Endothelial cell (in vitro differentiated cells): ENCODE measurements around the gene PLAGL1. TPM values are rescaled to one million over a fixed set of nuclear protein-coding genes. Genes with fewer than 3 reads are reported as not detected.
"Not testable (repeated sequence)": the region's sequence is repeated elsewhere in the genome, so short reads cannot be mapped to it uniquely, and the experiment has no call there.

Experiments
- DNase-seq: peaks from one replicate; pipeline ENCODE4 v3.0.0; 2021; ENCODE audit warnings: low spot score
- H3K27ac Mint-ChIP-seq: one replicate; pipeline ENCODE4 v1.8.0; 2021; ENCODE audit warnings: mixed read lengths, inconsistent platforms; ENCODE audit not compliant: unreplicated experiment
- H3K27me3 Mint-ChIP-seq: one replicate; pipeline ENCODE4 v1.8.0; 2021; ENCODE audit warnings: mild to moderate bottlenecking, moderate library complexity, mixed read lengths, inconsistent platforms; ENCODE audit not compliant: unreplicated experiment
- H3K36me3 Mint-ChIP-seq: one replicate; pipeline ENCODE4 v1.8.0; 2021; ENCODE audit warnings: mild to moderate bottlenecking, low read depth, mixed read lengths, inconsistent platforms; ENCODE audit not compliant: unreplicated experiment
- H3K4me1 Mint-ChIP-seq: one replicate; pipeline ENCODE4 v1.8.0; 2021; ENCODE audit warnings: mild to moderate bottlenecking, mixed read lengths, inconsistent platforms; ENCODE audit not compliant: unreplicated experiment
- H3K4me3 Mint-ChIP-seq: one replicate; pipeline ENCODE4 v1.8.0; 2021; ENCODE audit warnings: mild to moderate bottlenecking, mixed read lengths, inconsistent platforms; ENCODE audit not compliant: unreplicated experiment
- H3K9me3 Mint-ChIP-seq: one replicate; pipeline ENCODE4 v1.8.0; 2021; ENCODE audit warnings: mixed read lengths, inconsistent platforms; ENCODE audit not compliant: unreplicated experiment
- total RNA-seq: library from RNA; stranded (reverse); fragmentation: NEBNext Ultra II Directional; extraction: Animal tissue kit (Norgen Biotek cat#: 25700); gene quantifications from one replicate; pipeline ENCODE4 v1.2.1, GENCODE V29; 2021; ENCODE audit not compliant: unreplicated experiment
- TF ChIP-seq, protein P1 (sequence below): fragments of 200-600 bp; sonication (generic); IDR thresholded peaks from one replicate; pipeline ENCODE4 v1.5.0; 2021; ENCODE audit warnings: antibody characterized with exemption; ENCODE audit not compliant: unreplicated experiment

The PLAGL1 gene
- total RNA-seq, 1 donor from 2014 or later, result 294 TPM

- TF ChIP-seq, protein P1, sequence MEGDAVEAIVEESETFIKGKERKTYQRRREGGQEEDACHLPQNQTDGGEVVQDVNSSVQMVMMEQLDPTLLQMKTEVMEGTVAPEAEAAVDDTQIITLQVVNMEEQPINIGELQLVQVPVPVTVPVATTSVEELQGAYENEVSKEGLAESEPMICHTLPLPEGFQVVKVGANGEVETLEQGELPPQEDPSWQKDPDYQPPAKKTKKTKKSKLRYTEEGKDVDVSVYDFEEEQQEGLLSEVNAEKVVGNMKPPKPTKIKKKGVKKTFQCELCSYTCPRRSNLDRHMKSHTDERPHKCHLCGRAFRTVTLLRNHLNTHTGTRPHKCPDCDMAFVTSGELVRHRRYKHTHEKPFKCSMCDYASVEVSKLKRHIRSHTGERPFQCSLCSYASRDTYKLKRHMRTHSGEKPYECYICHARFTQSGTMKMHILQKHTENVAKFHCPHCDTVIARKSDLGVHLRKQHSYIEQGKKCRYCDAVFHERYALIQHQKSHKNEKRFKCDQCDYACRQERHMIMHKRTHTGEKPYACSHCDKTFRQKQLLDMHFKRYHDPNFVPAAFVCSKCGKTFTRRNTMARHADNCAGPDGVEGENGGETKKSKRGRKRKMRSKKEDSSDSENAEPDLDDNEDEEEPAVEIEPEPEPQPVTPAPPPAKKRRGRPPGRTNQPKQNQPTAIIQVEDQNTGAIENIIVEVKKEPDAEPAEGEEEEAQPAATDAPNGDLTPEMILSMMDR, result no peak
- Mint-ChIP-seq H3K27me3 (no peaks in the 10 kb centered on the region), H3K4me3 (no peak overlapping the region), H3K36me3 (no peaks in the 10 kb centered on the region), H3K4me1 (peaks cover 11% of the 10 kb centered on the region), H3K27ac (no peak overlapping the region), H3K9me3 (no peaks in the 10 kb centered on the region)
- DNase-seq, result no peak
Observed at GRCh38 chr6:144019929-144020328, 11.9 kb upstream of the PLAGL1 start.

DNA sequence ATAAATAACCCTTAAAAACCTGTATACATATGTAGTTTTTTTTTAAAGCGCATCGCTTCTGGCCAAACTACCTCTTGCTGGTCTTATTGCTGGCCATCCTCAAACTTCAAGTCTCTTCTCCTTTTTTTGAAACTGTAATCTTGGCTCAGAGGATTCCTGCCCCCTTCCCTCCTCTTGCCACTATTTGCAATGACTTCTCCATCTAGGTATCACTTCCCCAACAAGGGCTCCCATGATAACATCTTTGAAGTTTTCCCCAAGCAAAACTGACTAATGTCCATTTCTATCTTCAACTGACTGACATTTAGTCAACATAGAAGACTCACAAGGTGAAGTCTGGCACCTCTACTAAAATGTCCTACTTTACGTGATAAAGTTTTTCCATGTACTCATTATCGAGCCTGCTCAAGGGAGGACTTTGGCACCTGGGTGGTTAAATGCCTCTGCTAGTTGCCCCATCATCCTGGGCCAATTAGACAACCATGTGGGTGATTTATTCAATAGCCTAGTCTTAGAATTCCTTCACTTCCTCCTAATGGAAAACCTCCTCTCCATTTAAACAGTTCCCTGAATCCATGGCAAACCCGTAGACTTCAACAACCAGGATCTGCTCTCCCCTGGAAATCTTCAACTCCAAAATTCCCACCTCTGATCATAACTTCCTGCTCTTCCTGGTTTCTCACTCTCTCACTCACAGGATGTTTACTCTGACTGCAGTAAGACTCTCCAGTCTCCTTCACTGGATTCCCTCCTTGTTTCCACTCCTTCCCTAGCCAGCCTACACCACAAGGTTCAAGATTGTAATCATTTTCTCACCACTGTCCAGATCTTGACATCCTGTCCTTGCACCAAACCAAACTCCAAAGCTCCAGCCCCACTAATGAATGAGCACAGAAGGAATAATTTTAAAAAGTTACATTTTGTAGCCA, 9.4 kb upstream of the PLAGL1 start:
- no peaks in the 10 kb centered on the region for H3K9me3 Mint-ChIP-seq
- peak overlapping the region; percentile 10 for H3K27ac Mint-ChIP-seq
- no peak for DNase-seq
- no peaks in the 10 kb centered on the region for H3K36me3 Mint-ChIP-seq
- H3K4me1 Mint-ChIP-seq, result peaks cover 11% of the 10 kb centered on the region
- H3K4me3 Mint-ChIP-seq, result no peak overlapping the region
- no peaks in the 10 kb centered on the region for H3K27me3 Mint-ChIP-seq
- TF ChIP-seq, protein P1, result no peak

DNA sequence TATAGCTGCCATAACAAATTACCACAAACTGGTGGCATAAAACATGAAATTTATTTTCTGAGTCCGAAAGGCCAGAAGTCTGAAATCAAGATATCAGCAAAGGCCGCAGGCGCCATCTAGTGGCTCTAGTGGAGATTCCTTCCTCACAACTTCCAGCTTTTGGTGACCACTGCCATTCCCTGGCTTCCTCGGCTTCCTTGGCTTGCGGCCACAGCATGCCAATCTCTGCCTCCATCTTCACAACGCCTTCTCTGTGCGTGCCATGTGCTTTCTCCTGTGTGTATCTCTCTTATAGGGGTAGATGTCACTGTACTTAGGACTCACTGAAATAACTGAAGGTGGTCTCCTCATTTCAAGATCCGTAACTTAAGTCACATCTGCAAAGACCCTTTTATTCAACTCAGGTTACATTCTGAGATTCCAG, 5.4 kb upstream of the PLAGL1 start:
- DNase-seq, result peak; percentile 76
- TF ChIP-seq, protein P1, result peak; percentile 84
- H3K4me1 Mint-ChIP-seq, result peaks cover 11% of the 10 kb centered on the region
- peaks cover 5% of the 10 kb centered on the region for H3K9me3 Mint-ChIP-seq
- H3K4me3 Mint-ChIP-seq, result no peak overlapping the region
- no peak overlapping the region for H3K27ac Mint-ChIP-seq
- peaks cover 7% of the 10 kb centered on the region for H3K27me3 Mint-ChIP-seq
- no peaks in the 10 kb centered on the region for H3K36me3 Mint-ChIP-seq

DNA sequence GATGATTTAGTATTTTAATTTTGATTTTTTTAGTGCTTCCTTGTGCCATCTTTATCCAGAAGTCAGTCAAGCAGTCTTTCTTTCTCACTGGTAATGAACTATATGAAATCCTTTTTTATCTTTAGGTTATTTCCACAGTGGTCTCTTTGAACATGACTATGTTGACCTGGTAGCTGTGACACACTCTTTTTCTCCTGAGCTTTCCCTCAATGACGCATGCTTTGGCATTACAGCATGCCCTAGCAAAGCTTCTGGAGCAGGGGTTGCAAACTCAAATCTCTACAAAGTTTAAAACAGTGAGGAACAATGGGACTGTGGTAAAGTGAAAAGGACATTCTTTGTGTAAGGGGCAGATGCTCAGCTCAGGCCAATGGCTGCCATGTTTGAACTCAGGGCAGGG, 4.5 kb upstream of the PLAGL1 start:
- DNase-seq, result no peak
- Mint-ChIP-seq H3K4me3 (no peak overlapping the region), H3K4me1 (peaks cover 4% of the 10 kb centered on the region), H3K27ac (no peak overlapping the region), H3K27me3 (peaks cover 7% of the 10 kb centered on the region), H3K36me3 (no peaks in the 10 kb centered on the region), H3K9me3 (peaks cover 5% of the 10 kb centered on the region)
- TF ChIP-seq, protein P1, result no peak

DNA sequence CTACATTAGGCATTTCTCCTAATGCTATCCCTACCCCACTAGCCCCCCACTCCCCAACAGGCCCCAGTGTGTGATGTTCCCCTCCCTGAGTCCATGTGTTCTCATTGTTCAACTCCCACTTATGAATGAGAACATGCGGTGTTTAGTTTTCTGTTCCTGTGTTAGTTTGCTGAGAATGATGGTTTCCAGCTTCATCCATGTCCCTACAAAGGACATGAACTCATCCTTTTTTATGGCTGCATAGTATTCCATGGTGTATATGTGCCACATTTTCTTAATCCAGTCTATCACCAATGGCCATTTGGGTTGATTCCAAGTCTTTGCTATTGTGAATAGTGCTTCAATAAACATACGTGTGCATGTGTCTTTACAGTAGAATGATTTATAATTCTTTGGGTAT, 1.6 kb upstream of the PLAGL1 start:
- not testable (repeated sequence) for H3K4me1 Mint-ChIP-seq, H3K27ac Mint-ChIP-seq, H3K9me3 Mint-ChIP-seq, H3K27me3 Mint-ChIP-seq, DNase-seq, H3K4me3 Mint-ChIP-seq
- H3K36me3 Mint-ChIP-seq, result peaks cover 10% of the 10 kb centered on the region
